ENCODE measurements around the gene LRRC59.
A peak's percentile ranks its signal among the peaks of the same experiment; 100 is the strongest.

Gene LRRC59

DNA sequence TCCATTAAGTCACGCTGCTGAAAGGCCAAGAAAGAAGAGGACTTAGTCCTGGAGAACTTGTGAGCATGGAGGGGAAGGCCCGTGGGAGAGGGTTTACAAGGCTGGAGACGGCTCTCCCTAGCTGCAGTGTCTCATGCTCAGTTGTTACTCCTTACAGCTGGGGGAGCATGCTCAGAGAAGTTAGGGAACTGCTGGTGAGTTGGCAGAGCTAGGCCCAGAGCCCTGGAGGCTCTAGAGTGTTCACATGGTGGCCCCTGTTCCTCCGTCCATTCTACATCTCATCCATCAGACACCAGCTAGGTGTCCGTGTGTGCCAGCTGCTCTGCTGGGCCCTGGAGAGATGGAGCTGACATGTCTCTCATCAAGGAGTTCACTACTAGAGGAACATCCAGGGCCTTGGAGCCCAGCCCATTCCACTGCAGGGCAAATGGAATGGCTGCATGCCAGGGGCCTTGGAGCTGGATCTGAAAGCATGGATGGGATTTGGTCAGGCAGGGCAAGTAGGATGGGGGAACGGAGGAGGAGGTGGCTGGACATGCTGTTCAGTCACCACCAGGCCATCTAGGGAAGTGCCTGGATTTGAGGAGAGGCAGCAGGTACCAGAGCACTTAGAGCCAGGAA, 45.1 kb downstream of the LRRC59 start:
- H3K9ac ChIP-seq (ENCODE audit: low read length) = no peak overlapping the region
- no peak overlapping the region for H3K23ac ChIP-seq (ENCODE audit: low read length in 2 of 2)
- H2BK15ac ChIP-seq (ENCODE audit: low read depth, poor library complexity, severe bottlenecking) = no peak overlapping the region
- peak overlapping the region in 1 of 2 experiments; percentile 11 for H3K4me3 ChIP-seq (ENCODE audit: insufficient read depth in 1 of 2, low read depth in 1 of 2, low read length in 2 of 2)
- H2AFZ ChIP-seq (ENCODE audit: low read depth, low read length) = no peak overlapping the region
- H3K79me1 ChIP-seq (replicated peaks; ENCODE audit: low read length, poor library complexity, severe bottlenecking) = peaks cover 61% of the 10 kb centered on the region
- peaks cover 51 to 57% of the 10 kb centered on the region in 2 experiments for H3K36me3 ChIP-seq (ENCODE audit: control insufficient read depth in 1 of 2, insufficient read depth in 2 of 2, low read depth in 1 of 2, low read length in 2 of 2)
- no peak overlapping the region for H3K4me2 ChIP-seq (ENCODE audit: low read length, poor library complexity, severe bottlenecking)
- no peak overlapping the region for H4K8ac ChIP-seq (ENCODE audit: low read length)
- H2BK120ac ChIP-seq (ENCODE audit: low read depth, low read length) = no peak overlapping the region
- H2BK5ac ChIP-seq (ENCODE audit: low read depth, low read length, poor library complexity, severe bottlenecking) = no peak overlapping the region
- H3K4ac ChIP-seq (ENCODE audit: low read depth in 1 of 2, low read length in 2 of 2) = no peak overlapping the region
- H2AK5ac ChIP-seq (ENCODE audit: low read length, severe bottlenecking) = no peak overlapping the region
- peak overlapping the region in 1 of 2 experiments; percentile 25 for H2BK12ac ChIP-seq (ENCODE audit: low read length in 2 of 2)
- no peak overlapping the region for H3K14ac ChIP-seq (ENCODE audit: low read length in 2 of 2)
- no peaks in the 10 kb centered on the region for H3K9me3 ChIP-seq (ENCODE audit: control insufficient read depth, low read length)
- WGBS = 93% methylated on average over 6 of the region's 6 CpGs
- no peak overlapping the region for H3K18ac ChIP-seq (ENCODE audit: low read depth in 1 of 2, low read length in 2 of 2)
- peaks cover 22% of the 10 kb centered on the region for H3K4me1 ChIP-seq (ENCODE audit: control insufficient read depth, insufficient read depth, low read depth, low read length)
- H3K27ac ChIP-seq (ENCODE audit: low read length, poor library complexity, severe bottlenecking) = no peak overlapping the region
- H3K27me3 ChIP-seq (ENCODE audit: control insufficient read depth in 1 of 2, insufficient read depth in 1 of 2, low read length in 2 of 2) = no peaks in the 10 kb centered on the region
- H4K91ac ChIP-seq (ENCODE audit: low read length) = no peak overlapping the region
- DNase-seq = no peak

DNA sequence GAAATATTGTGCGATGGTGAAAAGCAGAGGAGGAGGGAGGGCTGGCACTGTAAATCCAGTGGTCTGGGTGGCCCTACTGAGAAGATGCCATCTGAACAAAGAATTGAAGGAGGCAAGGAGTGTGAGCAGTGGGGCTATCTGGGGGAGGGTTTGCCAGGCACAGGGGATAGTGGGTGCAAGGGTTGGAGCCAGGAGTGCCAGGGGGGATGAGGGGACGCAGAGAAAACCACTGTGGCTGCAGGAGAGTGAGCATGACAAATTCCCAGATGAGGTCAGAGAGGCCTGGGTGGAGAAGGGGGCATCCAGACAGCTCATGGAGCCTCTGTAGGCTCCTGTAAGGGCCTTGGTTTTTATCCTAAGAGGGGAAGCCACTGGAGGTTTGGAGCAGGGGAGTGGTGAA, 46.6 kb downstream of the LRRC59 start:
- H3K79me1 ChIP-seq (replicated peaks; ENCODE audit: low read length, poor library complexity, severe bottlenecking) = peaks cover 60% of the 10 kb centered on the region
- H3K27ac ChIP-seq (ENCODE audit: low read length, poor library complexity, severe bottlenecking) = no peak overlapping the region
- no peak overlapping the region for H3K18ac ChIP-seq (ENCODE audit: low read depth in 1 of 2, low read length in 2 of 2)
- no peak for DNase-seq
- peaks cover 26% of the 10 kb centered on the region for H3K4me1 ChIP-seq (ENCODE audit: control insufficient read depth, insufficient read depth, low read depth, low read length)
- peak overlapping the region; percentile 1 for H2BK15ac ChIP-seq (ENCODE audit: low read depth, poor library complexity, severe bottlenecking)
- H3K23ac ChIP-seq (ENCODE audit: low read length in 2 of 2) = no peak overlapping the region
- H3K36me3 ChIP-seq (ENCODE audit: control insufficient read depth in 1 of 2, insufficient read depth in 2 of 2, low read depth in 1 of 2, low read length in 2 of 2) = peaks cover 37 to 42% of the 10 kb centered on the region in 2 experiments
- H2AK5ac ChIP-seq (ENCODE audit: low read length, severe bottlenecking) = no peak overlapping the region
- H4K91ac ChIP-seq (ENCODE audit: low read length) = no peak overlapping the region
- H2BK12ac ChIP-seq (ENCODE audit: low read length in 2 of 2) = no peak overlapping the region
- no peak overlapping the region for H3K4me3 ChIP-seq (ENCODE audit: insufficient read depth in 1 of 2, low read depth in 1 of 2, low read length in 2 of 2)
- no peak overlapping the region for H2BK5ac ChIP-seq (ENCODE audit: low read depth, low read length, poor library complexity, severe bottlenecking)
- no peak overlapping the region for H3K4me2 ChIP-seq (ENCODE audit: low read length, poor library complexity, severe bottlenecking)
- no peak overlapping the region for H4K8ac ChIP-seq (ENCODE audit: low read length)
- H2AFZ ChIP-seq (ENCODE audit: low read depth, low read length) = no peak overlapping the region
- H2BK120ac ChIP-seq (ENCODE audit: low read depth, low read length) = no peak overlapping the region
- H3K9me3 ChIP-seq (ENCODE audit: control insufficient read depth, low read length) = no peaks in the 10 kb centered on the region
- H3K4ac ChIP-seq (ENCODE audit: low read depth in 1 of 2, low read length in 2 of 2) = no peak overlapping the region
- no peaks in the 10 kb centered on the region for H3K27me3 ChIP-seq (ENCODE audit: control insufficient read depth in 1 of 2, insufficient read depth in 1 of 2, low read length in 2 of 2)
- no peak overlapping the region for H3K9ac ChIP-seq (ENCODE audit: low read length)
- H3K14ac ChIP-seq (ENCODE audit: low read length in 2 of 2) = no peak overlapping the region
- 92% methylated on average over 2 of the region's 2 CpGs for WGBS

DNA sequence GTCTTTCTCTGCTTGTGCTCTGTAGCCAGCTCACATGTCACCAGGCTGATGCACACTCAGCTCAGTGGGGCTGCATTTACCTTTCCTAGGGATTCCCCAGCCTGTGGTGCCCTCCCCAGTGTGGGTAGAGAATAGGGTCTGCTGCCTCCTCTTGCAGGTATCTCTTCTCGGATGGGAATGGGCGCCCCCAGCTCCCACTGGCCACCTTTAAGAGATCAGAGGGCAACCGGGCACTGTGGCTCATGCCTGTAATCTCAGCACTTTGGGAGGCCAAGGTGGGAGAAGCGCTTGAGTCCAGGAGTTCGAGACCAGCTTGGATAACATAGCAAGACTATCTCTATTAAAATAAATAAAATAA, 48.1 kb downstream of the LRRC59 start:
- no peak for DNase-seq
- Histone ChIP-seq H2BK15ac (ENCODE audit: low read depth, poor library complexity, severe bottlenecking) (no peak overlapping the region), H2BK120ac (ENCODE audit: low read depth, low read length) (no peak overlapping the region), H3K36me3 (ENCODE audit: control insufficient read depth in 1 of 2, insufficient read depth in 2 of 2, low read depth in 1 of 2, low read length in 2 of 2) (peaks cover 22 to 27% of the 10 kb centered on the region in 2 experiments), H3K4ac (ENCODE audit: low read depth in 1 of 2, low read length in 2 of 2) (no peak overlapping the region), H4K8ac (ENCODE audit: low read length) (no peak overlapping the region), H2BK12ac (ENCODE audit: low read length in 2 of 2) (no peak overlapping the region), H3K27me3 (ENCODE audit: control insufficient read depth in 1 of 2, insufficient read depth in 1 of 2, low read length in 2 of 2) (no peaks in the 10 kb centered on the region), H3K9ac (ENCODE audit: low read length) (peak overlapping the region; percentile 17), H2AFZ (ENCODE audit: low read depth, low read length) (no peak overlapping the region), H3K4me2 (ENCODE audit: low read length, poor library complexity, severe bottlenecking) (no peak overlapping the region), H3K18ac (ENCODE audit: low read depth in 1 of 2, low read length in 2 of 2) (no peak overlapping the region), H3K4me3 (ENCODE audit: insufficient read depth in 1 of 2, low read depth in 1 of 2, low read length in 2 of 2) (no peak overlapping the region), H3K4me1 (ENCODE audit: control insufficient read depth, insufficient read depth, low read depth, low read length) (peaks cover 33% of the 10 kb centered on the region), H3K27ac (ENCODE audit: low read length, poor library complexity, severe bottlenecking) (no peak overlapping the region), H2BK5ac (ENCODE audit: low read depth, low read length, poor library complexity, severe bottlenecking) (no peak overlapping the region), H4K91ac (ENCODE audit: low read length) (peak overlapping the region; percentile 5), H2AK5ac (ENCODE audit: low read length, severe bottlenecking) (no peak overlapping the region), H3K9me3 (ENCODE audit: control insufficient read depth, low read length) (no peaks in the 10 kb centered on the region), H3K79me1 (replicated peaks; ENCODE audit: low read length, poor library complexity, severe bottlenecking) (peaks cover 47% of the 10 kb centered on the region), H3K14ac (ENCODE audit: low read length in 2 of 2) (no peak overlapping the region), H3K23ac (ENCODE audit: low read length in 2 of 2) (no peak overlapping the region)
- 100% methylated on average over 3 of the region's 5 CpGs for WGBS

DNA sequence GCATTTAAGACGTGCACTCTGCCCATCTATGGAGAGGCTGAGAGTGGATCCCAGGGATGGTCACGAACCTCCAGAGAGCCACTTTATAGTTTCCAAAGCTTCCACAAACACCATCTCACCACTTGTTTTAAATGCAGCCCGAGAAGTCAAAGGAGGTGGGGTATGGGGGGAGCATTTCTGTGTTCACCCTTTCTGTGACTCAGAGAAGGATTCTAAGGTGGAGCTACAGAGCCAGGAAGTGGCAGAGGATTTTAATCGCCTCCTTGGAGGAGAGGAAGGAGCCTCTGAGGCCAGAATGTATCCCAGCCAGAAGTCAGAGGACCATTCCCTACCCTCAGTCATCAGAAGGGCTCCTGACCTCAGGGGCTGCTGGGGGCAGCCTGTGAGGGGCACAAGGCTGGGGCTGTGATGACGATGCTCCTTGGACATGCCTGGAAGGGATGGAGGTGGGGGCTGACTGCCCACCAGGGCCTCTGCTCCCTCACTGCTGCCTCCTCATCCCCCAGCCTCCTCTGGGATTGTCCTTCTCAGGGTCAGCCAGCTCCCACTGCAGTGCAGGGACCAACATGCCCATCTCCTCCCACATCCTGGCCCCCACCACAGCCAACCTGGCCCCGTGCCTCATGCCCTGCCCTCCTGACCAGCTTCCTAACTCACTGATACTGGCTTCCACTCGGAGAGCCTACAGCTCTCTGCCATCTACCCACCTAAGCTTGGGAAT, 48.6 kb downstream of the LRRC59 start:
- no peak overlapping the region for H3K4ac ChIP-seq (ENCODE audit: low read depth in 1 of 2, low read length in 2 of 2)
- 78% methylated on average over 3 of the region's 7 CpGs for WGBS
- no peak overlapping the region for H2AK5ac ChIP-seq (ENCODE audit: low read length, severe bottlenecking)
- H3K18ac ChIP-seq (ENCODE audit: low read depth in 1 of 2, low read length in 2 of 2) = peak overlapping the region in 1 of 2 experiments; percentile 49
- DNase-seq = peak; percentile 35
- H3K27ac ChIP-seq (ENCODE audit: low read length, poor library complexity, severe bottlenecking) = no peak overlapping the region
- H4K8ac ChIP-seq (ENCODE audit: low read length) = peak overlapping the region; percentile 38
- peak overlapping the region in 1 of 2 experiments; percentile 9 for H3K14ac ChIP-seq (ENCODE audit: low read length in 2 of 2)
- no peak overlapping the region for H2BK15ac ChIP-seq (ENCODE audit: low read depth, poor library complexity, severe bottlenecking)
- no peak overlapping the region for H3K4me2 ChIP-seq (ENCODE audit: low read length, poor library complexity, severe bottlenecking)
- peaks cover 17 to 22% of the 10 kb centered on the region in 2 experiments for H3K36me3 ChIP-seq (ENCODE audit: control insufficient read depth in 1 of 2, insufficient read depth in 2 of 2, low read depth in 1 of 2, low read length in 2 of 2)
- no peaks in the 10 kb centered on the region for H3K27me3 ChIP-seq (ENCODE audit: control insufficient read depth in 1 of 2, insufficient read depth in 1 of 2, low read length in 2 of 2)
- peak overlapping the region in 1 of 2 experiments; percentile 99 for H3K4me3 ChIP-seq (ENCODE audit: insufficient read depth in 1 of 2, low read depth in 1 of 2, low read length in 2 of 2)
- H4K91ac ChIP-seq (ENCODE audit: low read length) = peak overlapping the region; percentile 40
- H3K9ac ChIP-seq (ENCODE audit: low read length) = peak overlapping the region; percentile 17
- H3K23ac ChIP-seq (ENCODE audit: low read length in 2 of 2) = no peak overlapping the region
- no peak overlapping the region for H2BK5ac ChIP-seq (ENCODE audit: low read depth, low read length, poor library complexity, severe bottlenecking)
- H2AFZ ChIP-seq (ENCODE audit: low read depth, low read length) = no peak overlapping the region
- peaks cover 31% of the 10 kb centered on the region for H3K4me1 ChIP-seq (ENCODE audit: control insufficient read depth, insufficient read depth, low read depth, low read length)
- H2BK12ac ChIP-seq (ENCODE audit: low read length in 2 of 2) = no peak overlapping the region
- no peak overlapping the region for H2BK120ac ChIP-seq (ENCODE audit: low read depth, low read length)
- peaks cover 44% of the 10 kb centered on the region for H3K79me1 ChIP-seq (replicated peaks; ENCODE audit: low read length, poor library complexity, severe bottlenecking)
- no peaks in the 10 kb centered on the region for H3K9me3 ChIP-seq (ENCODE audit: control insufficient read depth, low read length)

Data from mesenchymal stem cell (in vitro differentiated cells and primary cell).